Liver (tissue), 9 donors: ENCODE data around the gene CDA. TPM values are rescaled to one million over a fixed set of nuclear protein-coding genes. Genes with fewer than 3 reads are reported as not detected.

Experiments used
- DNase-seq: peaks from one replicate; pipeline ENCODE4 v3.0.0-alpha.2; 2017; ENCODE audit warnings: low spot score
- H3K27ac ChIP-seq, 2 donors: one replicate each; pipeline ENCODE4 v1.7.0; 2013; ENCODE audit warnings: inconsistent platforms in 2 of 2, low read length in 2 of 2, control low read depth in 1 of 2, low read depth in 1 of 2, mild to moderate bottlenecking in 1 of 2
- H3K27me3 ChIP-seq, 4 donors: one replicate each; pipeline versions ENCODE4 v1.6.1 to v1.7.0; 2013; ENCODE audit warnings: low read length in 3 of 4, inconsistent platforms in 1 of 4, mild to moderate bottlenecking in 1 of 4, moderate library complexity in 1 of 4; ENCODE audit not compliant: control insufficient read depth in 4 of 4, insufficient read depth in 4 of 4
- H3K36me3 ChIP-seq, 4 donors: one replicate each; pipeline versions ENCODE4 v1.6.1 to v1.7.0; 2013; ENCODE audit warnings: low read length in 3 of 4, mild to moderate bottlenecking in 3 of 4, low read depth in 1 of 4, moderate library complexity in 1 of 4; ENCODE audit not compliant: control insufficient read depth in 4 of 4, insufficient read depth in 3 of 4
- H3K4me1 ChIP-seq, 4 donors: one replicate each; pipeline versions ENCODE4 v1.6.1 to v1.7.0; 2013; ENCODE audit warnings: low read length in 3 of 4, mild to moderate bottlenecking in 3 of 4, moderate library complexity in 1 of 4; ENCODE audit not compliant: control insufficient read depth in 4 of 4, insufficient read depth in 4 of 4
- H3K4me3 ChIP-seq, 3 donors: one replicate each; pipeline versions ENCODE4 v1.6.1 to v1.7.0; 2013; ENCODE audit warnings: low read length in 3 of 3, control low read depth in 1 of 3, low read depth in 1 of 3, mild to moderate bottlenecking in 1 of 3
- H3K9ac ChIP-seq, 2 donors: one replicate each; pipeline ENCODE4 v1.7.0; 2013; ENCODE audit warnings: low read length in 2 of 2, mild to moderate bottlenecking in 2 of 2, moderate library complexity in 2 of 2, control low read depth in 1 of 2, low read depth in 1 of 2
- H3K9me3 ChIP-seq, 4 donors: one replicate each; pipeline versions ENCODE4 v1.6.1 to v1.7.0; 2013; ENCODE audit warnings: low read length in 3 of 4; ENCODE audit not compliant: control insufficient read depth in 4 of 4
- EGR1 ChIP-seq, 2 donors: IDR thresholded peaks; 2 replicates each; pipeline ENCODE4 v1.6.1; 2016 to 2018; ENCODE audit warnings: antibody characterized with exemption in 2 of 2, low read depth in 2 of 2
- FOXA1 ChIP-seq: IDR thresholded peaks from 2 replicates; pipeline ENCODE4 v1.6.1; 2016; ENCODE audit warnings: antibody characterized with exemption
- FOXA2 ChIP-seq: IDR thresholded peaks from 2 replicates; pipeline ENCODE4 v1.6.1; 2016; ENCODE audit warnings: antibody characterized with exemption
- GABPA ChIP-seq, 2 donors: IDR thresholded peaks in 1 of 2; conservative IDR thresholded peaks in 1 of 2; 2 replicates each; pipeline ENCODE4 v1.6.1; 2016; ENCODE audit warnings: antibody characterized with exemption in 2 of 2, mild to moderate bottlenecking in 1 of 2, moderate library complexity in 1 of 2
- HNF4A ChIP-seq, 2 donors: conservative IDR thresholded peaks; 2 replicates each; pipeline ENCODE4 v1.6.1; 2016; ENCODE audit warnings: antibody characterized with exemption in 2 of 2, mild to moderate bottlenecking in 2 of 2
- HNF4G ChIP-seq: IDR thresholded peaks from 2 replicates; pipeline ENCODE4 v1.6.1; 2016; ENCODE audit warnings: antibody characterized with exemption
- JUND ChIP-seq, 2 donors: IDR thresholded peaks; 2 replicates each; pipeline ENCODE4 v1.6.1; 2016; ENCODE audit warnings: antibody characterized with exemption in 2 of 2
- NR2F2 ChIP-seq: IDR thresholded peaks from 2 replicates; pipeline ENCODE4 v1.6.1; 2016; ENCODE audit warnings: antibody characterized with exemption
- RAD21 ChIP-seq, 2 donors: IDR thresholded peaks; 2 replicates each; pipeline ENCODE4 v1.6.1; 2016; ENCODE audit warnings: antibody characterized with exemption in 2 of 2, mild to moderate bottlenecking in 2 of 2
- RXRA ChIP-seq, 2 donors: IDR thresholded peaks; 2 replicates each; pipeline ENCODE4 v1.6.1; 2017 to 2018; ENCODE audit warnings: antibody characterized with exemption in 2 of 2, mild to moderate bottlenecking in 1 of 2
- SP1 ChIP-seq: IDR thresholded peaks from 2 replicates; pipeline ENCODE4 v1.6.1; 2018; ENCODE audit warnings: antibody characterized with exemption, mild to moderate bottlenecking
- TAF1 ChIP-seq: conservative IDR thresholded peaks from 2 replicates; pipeline ENCODE4 v1.6.1; 2016; ENCODE audit warnings: antibody characterized with exemption, mild to moderate bottlenecking
- YY1 ChIP-seq: IDR thresholded peaks from 2 replicates; pipeline ENCODE4 v1.6.1; 2016; ENCODE audit warnings: antibody characterized with exemption, mild to moderate bottlenecking
- WGBS: extraction: QIAGEN DNeasy Blood & Tissue Kit; methylation state at CpG from one replicate; pipeline ENCODE4 v1.1.7; 2013; 5-methylcytosine and 5-hydroxymethylcytosine counted together
- polyA plus RNA-seq, 2 donors: library from polyadenylated mRNA; stranded (reverse) in 1 of 2; unstranded in 1 of 2; fragments of 200-250 nt in 1 of 2; fragments of >200 nt in 1 of 2; fragmentation: Nextera tagmentation in 1 of 2; extraction: Ambion mirVana in 1 of 2; gene quantifications; one replicate each; pipeline versions ENCODE4 v1.2.1 to v1.2.3, GENCODE V29; 2013 to 2015
- total RNA-seq, 2 donors: library from RNA; depleted of rRNA; stranded (reverse); fragments of >200 nt; gene quantifications; one replicate each; pipeline ENCODE4 v1.2.3, GENCODE V29; 2014
- TF ChIP-seq, protein P1 (sequence below): IDR thresholded peaks from 2 replicates; pipeline ENCODE4 v1.6.1; 2016; ENCODE audit warnings: antibody characterized with exemption, mild to moderate bottlenecking
- TF ChIP-seq, protein P2 (sequence below): IDR thresholded peaks from 2 replicates; pipeline ENCODE4 v1.6.1; 2016; ENCODE audit warnings: antibody characterized with exemption
- TF ChIP-seq, protein P3 (sequence below): IDR thresholded peaks from 2 replicates; pipeline ENCODE4 v1.6.1; 2016; ENCODE audit warnings: antibody characterized with exemption
- TF ChIP-seq, protein P4 (sequence below): IDR thresholded peaks from 2 replicates; pipeline ENCODE4 v1.6.1; 2016; ENCODE audit warnings: antibody characterized with exemption
- TF ChIP-seq, protein P5 (sequence below): fragments of 150-350 bp; IDR thresholded peaks from 2 replicates; pipeline ENCODE4 v1.5.1; 2017; ENCODE audit warnings: improper control_type of control experiment, low read depth, low read length; ENCODE audit not compliant: missing input control
- donor health status: healthy.
- donor health status: healthy.
- donor health status: healthy.
- donor health status: healthy.
- donor health status: healthy.

CDA gene
- total and polyA plus RNA-seq, 4 donors, result 0.42 to 38.9 (median 16.9) TPM

DNA sequence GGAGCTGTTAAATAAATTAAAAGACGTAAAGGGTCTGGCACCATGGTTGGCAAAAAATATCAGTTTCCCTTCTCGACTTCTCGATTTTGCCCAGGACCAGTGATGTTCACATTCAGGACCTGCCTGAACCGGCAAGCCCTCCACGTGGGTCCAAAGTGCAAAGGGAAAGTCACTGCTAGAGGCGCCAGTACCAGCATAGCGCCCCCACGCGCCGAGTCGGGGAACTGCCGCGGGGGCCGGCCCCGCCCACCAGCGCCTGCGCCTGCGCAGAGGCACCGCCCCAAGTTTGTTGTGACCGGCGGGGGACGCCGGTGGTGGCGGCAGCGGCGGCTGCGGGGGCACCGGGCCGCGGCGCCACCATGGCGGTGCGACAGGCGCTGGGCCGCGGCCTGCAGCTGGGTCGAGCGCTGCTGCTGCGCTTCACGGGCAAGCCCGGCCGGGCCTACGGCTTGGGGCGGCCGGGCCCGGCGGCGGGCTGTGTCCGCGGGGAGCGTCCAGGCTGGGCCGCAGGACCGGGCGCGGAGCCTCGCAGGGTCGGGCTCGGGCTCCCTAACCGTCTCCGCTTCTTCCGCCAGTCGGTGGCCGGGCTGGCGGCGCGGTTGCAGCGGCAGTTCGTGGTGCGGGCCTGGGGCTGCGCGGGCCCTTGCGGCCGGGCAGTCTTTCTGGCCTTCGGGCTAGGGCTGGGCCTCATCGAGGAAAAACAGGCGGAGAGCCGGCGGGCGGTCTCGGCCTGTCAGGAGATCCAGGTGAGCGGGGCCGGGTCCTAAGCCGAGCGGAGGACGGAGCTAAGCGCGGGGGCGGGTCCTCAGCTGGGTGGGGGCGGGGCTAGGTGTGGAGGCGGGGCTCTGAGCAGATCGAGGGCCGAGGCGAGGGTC lies 44.5 kb downstream of the CDA start, which contains the start of gene PINK1:
TSS of gene PINK1 (plus strand) at position 269 of the 875 bp plus-strand sequence. CDS start at position 360, 91 bp downstream.
- peak; percentile 97 for DNase-seq
- no peaks in the 10 kb centered on the region for H3K9me3 ChIP-seq
- H3K27me3 ChIP-seq, result no peaks in the 10 kb centered on the region
- H3K9ac ChIP-seq, result peak within 1 kb of the TSS; percentile 62 to 91
- peaks cover 9 to 18% (median 15%) of the 10 kb centered on the region in 4 donors for H3K4me1 ChIP-seq
- peaks cover 6 to 15% (median 10%) of the 10 kb centered on the region in 4 donors for H3K36me3 ChIP-seq
- TF ChIP-seq, protein P1, sequence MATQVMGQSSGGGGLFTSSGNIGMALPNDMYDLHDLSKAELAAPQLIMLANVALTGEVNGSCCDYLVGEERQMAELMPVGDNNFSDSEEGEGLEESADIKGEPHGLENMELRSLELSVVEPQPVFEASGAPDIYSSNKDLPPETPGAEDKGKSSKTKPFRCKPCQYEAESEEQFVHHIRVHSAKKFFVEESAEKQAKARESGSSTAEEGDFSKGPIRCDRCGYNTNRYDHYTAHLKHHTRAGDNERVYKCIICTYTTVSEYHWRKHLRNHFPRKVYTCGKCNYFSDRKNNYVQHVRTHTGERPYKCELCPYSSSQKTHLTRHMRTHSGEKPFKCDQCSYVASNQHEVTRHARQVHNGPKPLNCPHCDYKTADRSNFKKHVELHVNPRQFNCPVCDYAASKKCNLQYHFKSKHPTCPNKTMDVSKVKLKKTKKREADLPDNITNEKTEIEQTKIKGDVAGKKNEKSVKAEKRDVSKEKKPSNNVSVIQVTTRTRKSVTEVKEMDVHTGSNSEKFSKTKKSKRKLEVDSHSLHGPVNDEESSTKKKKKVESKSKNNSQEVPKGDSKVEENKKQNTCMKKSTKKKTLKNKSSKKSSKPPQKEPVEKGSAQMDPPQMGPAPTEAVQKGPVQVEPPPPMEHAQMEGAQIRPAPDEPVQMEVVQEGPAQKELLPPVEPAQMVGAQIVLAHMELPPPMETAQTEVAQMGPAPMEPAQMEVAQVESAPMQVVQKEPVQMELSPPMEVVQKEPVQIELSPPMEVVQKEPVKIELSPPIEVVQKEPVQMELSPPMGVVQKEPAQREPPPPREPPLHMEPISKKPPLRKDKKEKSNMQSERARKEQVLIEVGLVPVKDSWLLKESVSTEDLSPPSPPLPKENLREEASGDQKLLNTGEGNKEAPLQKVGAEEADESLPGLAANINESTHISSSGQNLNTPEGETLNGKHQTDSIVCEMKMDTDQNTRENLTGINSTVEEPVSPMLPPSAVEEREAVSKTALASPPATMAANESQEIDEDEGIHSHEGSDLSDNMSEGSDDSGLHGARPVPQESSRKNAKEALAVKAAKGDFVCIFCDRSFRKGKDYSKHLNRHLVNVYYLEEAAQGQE, result peak; percentile 73
- TF ChIP-seq, protein P2, sequence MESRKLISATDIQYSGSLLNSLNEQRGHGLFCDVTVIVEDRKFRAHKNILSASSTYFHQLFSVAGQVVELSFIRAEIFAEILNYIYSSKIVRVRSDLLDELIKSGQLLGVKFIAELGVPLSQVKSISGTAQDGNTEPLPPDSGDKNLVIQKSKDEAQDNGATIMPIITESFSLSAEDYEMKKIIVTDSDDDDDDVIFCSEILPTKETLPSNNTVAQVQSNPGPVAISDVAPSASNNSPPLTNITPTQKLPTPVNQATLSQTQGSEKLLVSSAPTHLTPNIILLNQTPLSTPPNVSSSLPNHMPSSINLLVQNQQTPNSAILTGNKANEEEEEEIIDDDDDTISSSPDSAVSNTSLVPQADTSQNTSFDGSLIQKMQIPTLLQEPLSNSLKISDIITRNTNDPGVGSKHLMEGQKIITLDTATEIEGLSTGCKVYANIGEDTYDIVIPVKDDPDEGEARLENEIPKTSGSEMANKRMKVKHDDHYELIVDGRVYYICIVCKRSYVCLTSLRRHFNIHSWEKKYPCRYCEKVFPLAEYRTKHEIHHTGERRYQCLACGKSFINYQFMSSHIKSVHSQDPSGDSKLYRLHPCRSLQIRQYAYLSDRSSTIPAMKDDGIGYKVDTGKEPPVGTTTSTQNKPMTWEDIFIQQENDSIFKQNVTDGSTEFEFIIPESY, result no peak
- TF ChIP-seq, protein P3, sequence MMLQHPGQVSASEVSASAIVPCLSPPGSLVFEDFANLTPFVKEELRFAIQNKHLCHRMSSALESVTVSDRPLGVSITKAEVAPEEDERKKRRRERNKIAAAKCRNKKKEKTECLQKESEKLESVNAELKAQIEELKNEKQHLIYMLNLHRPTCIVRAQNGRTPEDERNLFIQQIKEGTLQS, result no peak
- peak; percentile 91 to 92 for TF ChIP-seq HNF4A (conservative IDR thresholded peaks at IDR 0.05)
- peak in 1 of 2 donors; percentile 48 for TF ChIP-seq EGR1 (IDR thresholded peaks at IDR 0.05; ENCODE audit: low read depth in 2 of 2)
- TF ChIP-seq SP1, result peak; percentile 77
- TF ChIP-seq RXRA (IDR thresholded peaks at IDR 0.05), result peak; percentile 56 to 59
- TF ChIP-seq, protein P4, sequence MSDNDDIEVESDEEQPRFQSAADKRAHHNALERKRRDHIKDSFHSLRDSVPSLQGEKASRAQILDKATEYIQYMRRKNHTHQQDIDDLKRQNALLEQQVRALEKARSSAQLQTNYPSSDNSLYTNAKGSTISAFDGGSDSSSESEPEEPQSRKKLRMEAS, result peak; percentile 52
- TF ChIP-seq TAF1, result no peak
- peak; percentile 88 for TF ChIP-seq HNF4G
- no peak for TF ChIP-seq YY1
- TF ChIP-seq, protein P5, sequence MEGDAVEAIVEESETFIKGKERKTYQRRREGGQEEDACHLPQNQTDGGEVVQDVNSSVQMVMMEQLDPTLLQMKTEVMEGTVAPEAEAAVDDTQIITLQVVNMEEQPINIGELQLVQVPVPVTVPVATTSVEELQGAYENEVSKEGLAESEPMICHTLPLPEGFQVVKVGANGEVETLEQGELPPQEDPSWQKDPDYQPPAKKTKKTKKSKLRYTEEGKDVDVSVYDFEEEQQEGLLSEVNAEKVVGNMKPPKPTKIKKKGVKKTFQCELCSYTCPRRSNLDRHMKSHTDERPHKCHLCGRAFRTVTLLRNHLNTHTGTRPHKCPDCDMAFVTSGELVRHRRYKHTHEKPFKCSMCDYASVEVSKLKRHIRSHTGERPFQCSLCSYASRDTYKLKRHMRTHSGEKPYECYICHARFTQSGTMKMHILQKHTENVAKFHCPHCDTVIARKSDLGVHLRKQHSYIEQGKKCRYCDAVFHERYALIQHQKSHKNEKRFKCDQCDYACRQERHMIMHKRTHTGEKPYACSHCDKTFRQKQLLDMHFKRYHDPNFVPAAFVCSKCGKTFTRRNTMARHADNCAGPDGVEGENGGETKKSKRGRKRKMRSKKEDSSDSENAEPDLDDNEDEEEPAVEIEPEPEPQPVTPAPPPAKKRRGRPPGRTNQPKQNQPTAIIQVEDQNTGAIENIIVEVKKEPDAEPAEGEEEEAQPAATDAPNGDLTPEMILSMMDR, result peak; percentile 100
- peak in 1 of 2 donors; percentile 28 for TF ChIP-seq JUND (IDR thresholded peaks at IDR 0.05)
- peak; percentile 79 to 87 for TF ChIP-seq RAD21 (IDR thresholded peaks at IDR 0.05)
- no peak for TF ChIP-seq GABPA (IDR thresholded peaks at IDR 0.05 in 1 of 2, conservative IDR thresholded peaks at IDR 0.05 in 1 of 2)
- no peak for TF ChIP-seq FOXA2
- TF ChIP-seq FOXA1, result no peak
- TF ChIP-seq NR2F2, result no peak
- WGBS, result under 1% methylated on average over 93 of the region's 93 CpGs
- H3K4me3 ChIP-seq, result peak within 1 kb of the TSS; percentile 56 to 96 (median 80)
- peak within 1 kb of the TSS; percentile 92 to 95 for H3K27ac ChIP-seq
